ENCODE results near the gene SP5.
"Not testable (repeated sequence)": the region's sequence is repeated elsewhere in the genome, so short reads cannot be mapped to it uniquely, and the experiment has no call there.

SP5 gene

DNA sequence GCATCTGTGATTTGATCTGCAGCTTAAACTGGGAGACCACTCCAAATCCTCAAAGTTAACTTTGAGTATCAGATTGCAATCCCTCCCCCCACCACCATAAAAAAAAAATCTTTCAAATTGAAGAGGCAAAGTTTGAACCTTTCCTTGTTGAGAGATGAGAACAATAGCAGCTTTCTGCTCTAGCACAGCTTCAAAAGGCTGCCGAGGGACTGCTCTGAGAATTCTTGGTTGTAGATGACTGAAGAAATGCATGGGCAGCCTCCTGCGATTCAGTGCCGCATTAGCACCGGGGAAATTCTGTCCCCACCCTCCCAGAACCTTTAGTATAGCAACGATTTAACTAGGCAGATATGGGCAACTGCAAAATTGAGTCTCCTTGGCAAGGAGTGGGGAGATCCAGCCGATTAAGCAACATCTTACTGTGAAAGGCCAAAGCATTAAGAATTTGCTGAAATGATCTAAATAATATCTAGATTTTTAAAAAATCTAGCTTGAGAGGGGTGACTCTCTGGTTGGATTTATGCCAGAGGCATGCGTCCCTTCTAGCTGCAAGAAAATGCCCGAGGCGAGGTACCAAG, 3.9 kb upstream of the SP5 start:
- no peak for DNase-seq (ENCODE audit: low spot score)

GRCh38 chr2:170711774-170712652, 3.1 kb upstream of the SP5 start:
- DNase-seq (ENCODE audit: low spot score): peak; percentile 63

- DNase-seq (ENCODE audit: low spot score): no peak
Observed at GRCh38 chr2:170712653-170713542, 2.2 kb upstream of the SP5 start.

GRCh38 chr2:170713543-170714380, 1.4 kb upstream of the SP5 start:
- DNase-seq (ENCODE audit: low spot score): no peak

- DNase-seq (ENCODE audit: low spot score): peak; percentile 60
Observed at GRCh38 chr2:170714381-170715061, 616 bp upstream of the SP5 start.

- peak; percentile 58 for DNase-seq (ENCODE audit: low spot score)
Observed at GRCh38 chr2:170715932-170716777, 1.0 kb downstream of the SP5 start.

- DNase-seq (ENCODE audit: low spot score): peak; percentile 88
Observed at GRCh38 chr2:170716851-170717598, 1.9 kb downstream of the SP5 start.

DNA sequence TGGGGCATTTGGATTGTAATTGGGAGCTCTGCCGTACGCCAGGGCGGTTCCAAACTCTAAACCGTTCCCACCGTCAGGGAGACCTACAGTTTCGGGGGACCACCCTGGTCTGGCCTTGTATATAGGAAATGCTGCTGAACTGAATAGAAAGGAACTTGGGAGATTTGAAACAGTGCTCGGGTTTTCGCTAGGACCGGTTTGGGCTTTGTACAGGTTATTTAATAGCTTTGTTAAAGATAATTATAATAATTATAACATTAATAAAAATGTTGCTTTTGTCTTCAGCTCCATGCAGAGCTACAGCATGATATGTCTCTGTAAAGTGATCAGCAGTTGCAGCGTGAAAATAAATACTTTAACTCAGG, 2.4 kb downstream of the SP5 start:
- DNase-seq (ENCODE audit: low spot score): no peak

DNA sequence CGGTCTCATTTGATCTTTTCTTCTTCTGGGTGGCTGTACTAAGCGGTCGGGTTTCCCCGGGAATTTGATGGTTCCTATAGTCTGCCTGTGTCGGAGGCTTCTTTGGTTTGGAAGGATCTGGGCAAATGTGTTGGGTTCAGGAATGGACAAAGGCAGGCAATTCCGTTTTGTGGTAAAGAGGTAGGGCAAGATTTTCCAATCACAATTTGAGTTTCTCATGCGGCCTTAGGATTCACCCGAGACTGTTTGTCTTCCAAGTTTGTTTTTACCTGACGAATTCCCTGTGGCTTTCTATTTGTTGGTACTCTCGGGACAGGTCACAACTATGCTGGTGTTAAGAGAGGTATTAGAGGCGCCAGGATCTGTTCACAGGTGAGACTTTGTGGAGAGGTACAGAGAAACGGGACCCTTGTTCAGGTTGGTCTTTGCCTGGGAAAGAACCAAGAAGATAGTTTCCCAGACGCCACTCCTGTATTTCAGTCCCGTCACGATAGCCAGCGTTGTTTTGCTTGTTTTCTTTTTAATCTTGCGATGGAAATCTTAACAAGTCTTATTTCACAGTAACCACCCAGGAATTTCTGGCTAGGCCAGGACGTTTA, 3.0 kb downstream of the SP5 start:
- no peak for DNase-seq (ENCODE audit: low spot score)

DNA sequence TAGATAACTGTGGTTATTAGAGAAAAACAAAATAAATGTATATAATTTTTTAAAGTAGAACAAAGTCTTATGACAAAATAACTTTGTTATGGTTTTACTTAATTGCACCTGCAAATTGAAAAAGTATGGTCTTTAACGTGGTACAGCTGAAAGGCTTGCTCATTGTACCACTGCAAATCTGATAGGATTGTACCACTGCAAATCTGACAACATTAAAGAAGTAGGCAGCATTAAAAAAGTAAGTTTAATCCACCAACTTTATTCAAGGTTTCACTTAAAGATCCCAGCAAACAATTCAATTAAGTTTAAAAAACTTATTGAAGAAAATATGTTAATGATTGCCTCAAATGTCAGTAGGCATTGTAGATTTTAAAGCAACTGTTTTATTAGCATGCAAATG, 4.7 kb downstream of the SP5 start:
- DNase-seq (ENCODE audit: low spot score): no peak

- no peak for DNase-seq (ENCODE audit: low spot score)
Observed at GRCh38 chr2:170721678-170722077, 6.5 kb downstream of the SP5 start.

GRCh38 chr2:170722301-170722700, 7.2 kb downstream of the SP5 start:
- no peak for DNase-seq (ENCODE audit: low spot score)

- DNase-seq (ENCODE audit: low spot score): no peak
Observed at GRCh38 chr2:170723446-170723958, 8.4 kb downstream of the SP5 start.

DNA sequence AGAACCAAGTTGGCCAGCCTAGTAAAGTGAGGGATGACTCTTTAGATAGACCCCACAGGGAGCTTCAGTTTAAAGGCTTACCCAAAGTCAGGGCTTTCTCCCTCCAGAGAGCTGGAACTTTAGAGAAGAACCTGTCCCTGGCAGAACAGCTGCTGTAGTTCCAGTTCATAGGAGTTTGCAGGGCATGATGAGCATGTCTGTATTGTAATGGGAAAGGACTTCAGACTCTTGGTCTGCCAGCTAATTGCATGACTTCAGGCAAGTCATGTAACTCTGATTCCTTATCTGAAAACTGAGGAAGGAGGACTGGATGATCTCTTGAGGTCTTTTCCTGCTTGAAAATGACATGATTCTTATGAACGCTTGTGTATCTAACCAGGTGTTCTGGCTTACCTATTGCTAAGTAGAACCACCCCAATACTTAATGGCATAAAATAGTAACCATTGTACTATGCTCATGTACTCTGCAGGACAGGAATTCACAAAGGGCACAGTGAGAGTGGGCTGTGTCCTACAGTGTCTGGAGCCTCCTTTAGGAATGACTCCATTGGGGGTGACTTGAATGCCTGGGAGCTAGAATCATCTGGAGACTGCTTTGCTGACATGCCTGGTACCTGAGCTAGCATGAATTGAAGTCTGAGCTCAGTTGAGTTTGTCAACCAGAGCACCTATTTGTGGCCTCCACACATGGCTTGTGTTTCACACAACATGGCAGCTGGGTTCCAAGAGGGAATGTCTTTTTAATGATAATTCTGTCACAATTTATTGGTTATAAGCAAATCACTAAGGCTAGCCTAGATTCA, 18.9 kb downstream of the SP5 start:
- DNase-seq (ENCODE audit: low spot score): no peak

DNA sequence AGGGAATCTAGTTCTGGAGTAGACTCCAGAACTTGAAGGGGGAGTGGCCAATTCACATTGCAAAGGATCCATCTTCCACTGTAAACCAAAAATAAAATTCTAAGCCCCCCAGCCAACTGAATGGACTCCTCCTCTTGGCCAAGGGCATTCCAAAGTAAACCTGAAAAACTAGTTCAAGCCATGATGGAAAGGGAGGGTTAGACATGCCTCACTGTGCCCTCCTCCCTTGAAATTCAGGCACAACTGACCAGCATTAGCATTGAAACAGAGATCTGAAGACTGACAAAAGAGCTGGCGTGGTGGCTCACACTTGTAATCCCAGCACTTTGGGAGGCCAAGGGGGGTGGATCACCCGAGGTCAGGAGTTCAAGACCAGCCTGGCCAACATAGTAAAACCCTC, 19.5 kb downstream of the SP5 start:
- DNase-seq (ENCODE audit: low spot score): not testable (repeated sequence)

DNA sequence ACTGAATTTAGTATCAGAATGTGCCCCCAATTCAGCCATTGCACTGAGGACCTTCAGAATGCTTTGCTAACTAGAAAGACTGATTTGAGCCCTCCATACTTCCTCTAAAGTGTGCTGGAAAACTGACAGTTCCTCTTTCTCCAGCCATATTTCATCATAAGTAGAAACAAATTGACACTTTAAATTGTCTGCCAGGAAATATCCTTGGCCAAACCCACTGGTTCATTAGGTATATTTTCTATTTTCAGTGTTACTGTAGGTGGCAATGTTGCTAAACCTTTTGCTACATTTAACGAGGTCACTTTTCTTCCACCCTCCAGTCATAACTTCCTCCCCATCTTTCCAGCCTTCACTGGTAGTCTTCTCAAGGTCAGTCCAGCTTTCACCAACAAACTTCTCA, 21.5 kb downstream of the SP5 start:
- DNase-seq (ENCODE audit: low spot score): no peak

DNA sequence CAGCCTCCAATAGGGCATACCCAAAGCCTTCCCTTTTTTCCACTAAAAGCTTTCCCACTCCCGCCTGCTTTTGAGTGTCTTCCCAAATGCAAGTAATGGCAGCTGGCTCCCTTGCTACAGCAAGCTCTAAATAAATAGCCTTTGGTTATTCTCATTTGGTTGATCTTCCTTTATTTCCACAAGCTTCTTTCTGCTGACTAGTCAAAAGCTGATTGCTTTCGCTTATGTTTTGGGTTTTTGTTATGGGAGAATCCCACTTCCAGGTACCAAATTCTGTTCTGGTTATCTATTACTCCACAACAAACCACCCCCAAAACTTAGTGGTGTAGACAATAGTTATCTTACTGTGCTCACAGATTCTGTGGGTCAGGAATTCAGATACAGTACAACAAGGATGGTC, 22.3 kb downstream of the SP5 start:
- DNase-seq (ENCODE audit: low spot score): no peak

- DNase-seq (ENCODE audit: low spot score): no peak
Observed at GRCh38 chr2:170737821-170738220, 22.7 kb downstream of the SP5 start.
